GM23248 (cell line): ENCODE data around the gene NYAP2. TPM values are rescaled to one million over a fixed set of nuclear protein-coding genes. Genes with fewer than 3 reads are reported as not detected.
A peak's percentile ranks its signal among the peaks of the same experiment; 100 is the strongest.

Experiments
- DNase-seq: peaks from one replicate; pipeline ENCODE4 v3.0.0-alpha.2; 2015
- H2AFZ ChIP-seq: fragments of 200-600 bp; sonication (generic); 2 replicates; pipeline ENCODE4 v1.6.1; 2016; ENCODE audit warnings: antibody characterized with exemption
- H3F3A ChIP-seq: fragments of 200-600 bp; sonication (generic); 2 replicates; pipeline ENCODE4 v1.6.1; 2016; ENCODE audit warnings: mild to moderate bottlenecking, antibody characterized with exemption, mixed run types; ENCODE audit not compliant: insufficient read depth
- H3K27ac ChIP-seq: fragments of 200-600 bp; sonication (generic); 2 replicates; pipeline ENCODE4 v1.5.1; 2016; ENCODE audit warnings: mild to moderate bottlenecking
- H3K27me3 ChIP-seq: fragments of 200-600 bp; sonication (generic); replicated peaks from 2 replicates; pipeline ENCODE4 v1.6.1; 2016; ENCODE audit warnings: mild to moderate bottlenecking; ENCODE audit not compliant: insufficient read depth
- H3K36me3 ChIP-seq: fragments of 200-600 bp; sonication (generic); 2 replicates; pipeline ENCODE4 v1.6.1; 2016; ENCODE audit warnings: low read depth, mild to moderate bottlenecking
- H3K4me1 ChIP-seq: fragments of 200-600 bp; sonication (generic); 2 replicates; pipeline ENCODE4 v1.6.1; 2016; ENCODE audit warnings: mild to moderate bottlenecking; ENCODE audit not compliant: insufficient read depth
- H3K4me2 ChIP-seq: fragments of 200-600 bp; sonication (generic); one replicate; pipeline ENCODE4 v1.6.1; 2016; ENCODE audit warnings: mild to moderate bottlenecking; ENCODE audit not compliant: unreplicated experiment
- H3K4me3 ChIP-seq: fragments of 200-600 bp; sonication (generic); 2 replicates; pipeline ENCODE4 v1.5.1; 2016; ENCODE audit warnings: mild to moderate bottlenecking
- H3K79me2 ChIP-seq: fragments of 200-600 bp; sonication (generic); 2 replicates; pipeline ENCODE4 v1.6.1; 2016; ENCODE audit warnings: mild to moderate bottlenecking; ENCODE audit not compliant: insufficient read depth
- H3K9ac ChIP-seq: fragments of 200-600 bp; sonication (generic); 2 replicates; pipeline ENCODE4 v1.6.1; 2016; ENCODE audit warnings: mild to moderate bottlenecking
- H3K9me2 ChIP-seq: fragments of 200-600 bp; sonication (generic); 2 replicates; pipeline ENCODE4 v1.6.1; 2016; ENCODE audit warnings: mixed run types, mild to moderate bottlenecking, moderate library complexity; ENCODE audit not compliant: insufficient read depth
- H3K9me3 ChIP-seq: fragments of 200-600 bp; sonication (generic); one replicate; pipeline ENCODE4 v1.6.1; 2017; ENCODE audit warnings: low read depth
- H4K20me1 ChIP-seq: fragments of 200-600 bp; sonication (generic); 2 replicates; pipeline ENCODE4 v1.6.0; 2016; ENCODE audit not compliant: insufficient read depth
- EZH2 ChIP-seq: fragments of 200-600 bp; sonication (generic); IDR thresholded peaks from 2 replicates; pipeline ENCODE4 v1.6.1; 2018; ENCODE audit warnings: antibody characterized with exemption, mild to moderate bottlenecking; ENCODE audit not compliant: insufficient read depth, poor library complexity, severe bottlenecking
- EZH2phosphoT487 ChIP-seq: fragments of 200-600 bp; sonication (generic); IDR thresholded peaks from 2 replicates; pipeline ENCODE4 v1.6.1; 2018; ENCODE audit warnings: antibody characterized with exemption, moderate library complexity, mild to moderate bottlenecking, low read depth; ENCODE audit not compliant: insufficient read depth
- WGBS, 2 experiments: methylation state at CpG; one replicate each; pipeline ENCODE4 v1.1.6; 2015 to 2017; ENCODE audit warnings: low lambda C conversion rate in 2 of 2, low coverage in 1 of 2; ENCODE audit errors: missing lambda C conversion rate in 2 of 2; 5-methylcytosine and 5-hydroxymethylcytosine counted together
- in situ Hi-C: fragments of 300-500 bp; cut with MboI; formaldehyde crosslinking; loops from 2 replicates; pipeline ENCODE4 v1.15.0; 2020
- polyA plus RNA-seq: library from polyadenylated mRNA; unstranded; fragments of >200 nt; fragmentation: Nextera tagmentation; extraction: Ambion mirVana; gene quantifications from 2 replicates; pipeline ENCODE4 v1.2.1, GENCODE V29; 2016
- small RNA-seq: library from RNA; depleted of rRNA; stranded (forward); fragments of <200 nt; gene quantifications from one replicate; pipeline ENCODE3, GENCODE V24; 2014; ENCODE audit warnings: low read depth, low replicate concordance
- total RNA-seq: library from RNA; depleted of rRNA; stranded (reverse); fragments of >200 nt; shearing (Covaris generic); gene quantifications from 2 replicates; pipeline ENCODE4 v1.2.3, GENCODE V29; 2014

The NYAP2 gene
- total and polyA plus RNA-seq, 2 experiments from 2014 or later, result not detected

DNA sequence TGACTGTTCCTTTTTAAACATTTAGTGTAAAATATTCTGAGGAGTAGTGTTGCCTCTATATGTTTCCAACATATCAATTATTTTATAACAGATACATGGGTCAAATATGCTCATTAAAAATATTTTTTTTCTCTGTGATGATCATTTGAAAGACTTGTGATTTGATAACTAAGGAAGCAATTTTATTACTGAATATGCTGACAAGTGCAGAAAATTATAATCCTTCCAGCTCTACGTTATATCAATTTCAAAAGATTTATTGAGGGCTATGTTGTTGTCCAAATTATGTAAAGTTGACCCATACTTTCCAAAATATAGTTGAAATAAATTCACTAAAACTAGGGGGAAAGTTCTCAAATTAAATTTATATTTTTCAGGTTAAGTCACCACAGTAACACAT is 290.6 kb downstream of the NYAP2 start:
- Histone ChIP-seq H3K9me3 (no peaks in the 10 kb centered on the region), H3K9ac (no peak overlapping the region), H3K27ac (no peak overlapping the region), H3K79me2 (no peaks in the 10 kb centered on the region), H3K36me3 (no peaks in the 10 kb centered on the region), H3F3A (no peaks in the 10 kb centered on the region), H3K4me1 (no peaks in the 10 kb centered on the region), H3K9me2 (no peaks in the 10 kb centered on the region), H4K20me1 (no peaks in the 10 kb centered on the region), H3K4me3 (no peak overlapping the region), H2AFZ (no peak overlapping the region), H3K4me2 (no peak overlapping the region), H3K27me3 (no peaks in the 10 kb centered on the region)
- DNase-seq, result no peak
- 79% methylated on average over 1 of the region's 1 CpG for WGBS, 2 experiments
- in situ Hi-C loops, result no loop called here
- TF ChIP-seq EZH2phosphoT487, result no peak

- Histone ChIP-seq H3K9ac (no peak overlapping the region), H3F3A (no peaks in the 10 kb centered on the region), H3K36me3 (no peaks in the 10 kb centered on the region), H3K27ac (no peak overlapping the region), H3K79me2 (no peaks in the 10 kb centered on the region), H4K20me1 (no peaks in the 10 kb centered on the region), H3K27me3 (no peaks in the 10 kb centered on the region), H3K9me3 (no peaks in the 10 kb centered on the region), H3K4me2 (no peak overlapping the region), H3K4me3 (no peak overlapping the region), H3K4me1 (no peaks in the 10 kb centered on the region), H2AFZ (no peak overlapping the region), H3K9me2 (no peaks in the 10 kb centered on the region)
- DNase-seq, result no peak
- WGBS, 2 experiments, result 79 to 82% methylated on average over 3 of the region's 3 CpGs
- TF ChIP-seq EZH2, result no peak
- no peak for TF ChIP-seq EZH2phosphoT487
- in situ Hi-C loops, result no loop called here
Measured at GRCh38 chr2:225691711-225692110, 292.2 kb downstream of the NYAP2 start.

DNA sequence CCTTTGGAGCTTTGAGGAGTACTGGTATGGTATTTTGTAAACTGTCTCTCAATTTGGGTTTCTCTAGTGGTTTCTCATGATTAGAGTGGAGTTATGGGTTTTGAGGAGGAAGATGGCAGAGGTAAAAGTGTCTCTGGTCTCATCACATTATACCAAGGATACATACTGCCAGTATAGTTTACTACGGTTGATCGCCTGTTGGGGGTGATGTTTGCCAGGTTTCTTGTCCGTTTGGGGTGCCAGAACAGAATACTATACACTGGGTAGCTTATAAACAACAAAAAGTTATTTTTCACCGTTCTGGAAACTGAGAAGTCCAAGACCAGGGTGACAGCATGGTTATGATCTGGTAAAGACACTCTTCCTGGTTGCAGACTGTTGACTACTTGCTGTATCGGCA is 293.7 kb downstream of the NYAP2 start:
- no peak overlapping the region for H3K9ac ChIP-seq
- H3K27ac ChIP-seq, result no peak overlapping the region
- TF ChIP-seq EZH2phosphoT487 (no peak), EZH2 (no peak)
- H3F3A ChIP-seq, result no peaks in the 10 kb centered on the region
- no peak overlapping the region for H3K4me2 ChIP-seq
- H2AFZ ChIP-seq, result no peak overlapping the region
- H4K20me1 ChIP-seq, result no peaks in the 10 kb centered on the region
- 59 to 61% methylated on average over 5 of the region's 5 CpGs for WGBS, 2 experiments
- no peaks in the 10 kb centered on the region for H3K4me1 ChIP-seq
- H3K79me2 ChIP-seq, result no peaks in the 10 kb centered on the region
- H3K9me2 ChIP-seq, result no peaks in the 10 kb centered on the region
- H3K27me3 ChIP-seq, result no peaks in the 10 kb centered on the region
- H3K4me3 ChIP-seq, result no peak overlapping the region
- no peaks in the 10 kb centered on the region for H3K36me3 ChIP-seq
- in situ Hi-C loops, result no loop called here
- no peak for DNase-seq
- H3K9me3 ChIP-seq, result no peaks in the 10 kb centered on the region

DNA sequence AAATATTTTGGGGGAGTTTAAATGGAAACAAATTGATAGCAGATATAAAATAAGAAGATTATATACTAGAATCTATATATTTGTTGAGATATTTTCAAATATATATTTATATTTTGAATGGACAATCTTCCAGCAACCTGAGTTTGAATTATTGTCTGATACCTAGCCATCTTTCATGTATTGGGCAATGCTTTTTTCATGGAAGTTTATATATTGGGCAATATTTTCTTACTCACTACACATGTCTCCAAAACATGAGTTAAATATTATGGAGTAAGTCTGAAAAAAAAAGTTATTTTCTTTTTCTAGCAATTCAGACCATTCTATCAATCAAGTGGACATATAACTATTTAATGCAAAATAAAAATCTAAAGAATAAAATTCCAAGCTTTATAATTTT is 295.2 kb downstream of the NYAP2 start:
- Histone ChIP-seq H3K4me2 (no peak overlapping the region), H3K27me3 (no peaks in the 10 kb centered on the region), H3K4me1 (no peaks in the 10 kb centered on the region), H3K27ac (no peak overlapping the region), H3K9me3 (no peaks in the 10 kb centered on the region), H3K9me2 (no peaks in the 10 kb centered on the region), H3F3A (no peaks in the 10 kb centered on the region), H4K20me1 (no peaks in the 10 kb centered on the region), H3K79me2 (no peaks in the 10 kb centered on the region), H3K4me3 (no peak overlapping the region), H3K36me3 (no peaks in the 10 kb centered on the region), H2AFZ (no peak overlapping the region), H3K9ac (no peak overlapping the region)
- peak; percentile 15 for DNase-seq
- TF ChIP-seq EZH2phosphoT487 (no peak), EZH2 (no peak)
- in situ Hi-C loops, result no loop called here

GRCh38 chr2:225697936-225698335 is 298.4 kb downstream of the NYAP2 start:
- no peak for DNase-seq
- Histone ChIP-seq H3F3A (no peaks in the 10 kb centered on the region), H3K27ac (no peak overlapping the region), H3K9me3 (no peaks in the 10 kb centered on the region), H2AFZ (no peak overlapping the region), H3K4me1 (no peaks in the 10 kb centered on the region), H3K9ac (no peak overlapping the region), H3K4me2 (no peak overlapping the region), H3K4me3 (no peak overlapping the region), H4K20me1 (no peaks in the 10 kb centered on the region), H3K79me2 (no peaks in the 10 kb centered on the region), H3K27me3 (no peaks in the 10 kb centered on the region), H3K9me2 (no peaks in the 10 kb centered on the region), H3K36me3 (no peaks in the 10 kb centered on the region)
- in situ Hi-C loops, result no loop called here
- WGBS, 2 experiments, result 87 to 89% methylated on average over 2 of the region's 2 CpGs
- no peak for TF ChIP-seq EZH2
- no peak for TF ChIP-seq EZH2phosphoT487

Small RNAs within 50 kb of the gene (small RNA-seq; reads per million reads assigned to genes)
- not detected for gene AC016717.1
